ENCODE results near the gene ELFN1. TPM values are rescaled to one million over a fixed set of nuclear protein-coding genes. Genes with fewer than 3 reads are reported as not detected.
"Not testable (repeated sequence)": the region's sequence is repeated elsewhere in the genome, so short reads cannot be mapped to it uniquely, and the experiment has no call there.

Gene ELFN1
- total RNA-seq, 4 donors from 2014 or later, result 0.51 to 6.7 (median 3.6) TPM

- Histone ChIP-seq H3K4me1 (no peaks in the 10 kb centered on the region), H3K4me3 (no peak overlapping the region), H3K9me3 (no peaks in the 10 kb centered on the region), H3K36me3 (no peaks in the 10 kb centered on the region), H3K27me3 (no peaks in the 10 kb centered on the region), H3K27ac (no peak overlapping the region)
- TF ChIP-seq CTCF (IDR thresholded peaks at IDR 0.05) (no peak), POLR2A (IDR thresholded peaks at IDR 0.05) (no peak)
- DNase-seq, result no peak
- intact Hi-C loops (cut with DNase I; ENCODE audit: low total_unique reads), result no loop called here
Observed at GRCh38 chr7:1717903-1718676, 48.0 kb downstream of the ELFN1 start.

GRCh38 chr7:1718850-1719249, 48.8 kb downstream of the ELFN1 start:
- intact Hi-C loops (cut with DNase I; ENCODE audit: low total_unique reads); H3K27ac ChIP-seq; H3K4me3 ChIP-seq; H3K9me3 ChIP-seq; H3K4me1 ChIP-seq; H3K36me3 ChIP-seq; H3K27me3 ChIP-seq; DNase-seq: not testable (repeated sequence)

- intact Hi-C loops (cut with DNase I; ENCODE audit: low total_unique reads); H3K9me3 ChIP-seq; DNase-seq; H3K27ac ChIP-seq; H3K4me3 ChIP-seq; H3K36me3 ChIP-seq; H3K4me1 ChIP-seq; H3K27me3 ChIP-seq: not testable (repeated sequence)
Observed at GRCh38 chr7:1719256-1719655, 49.2 kb downstream of the ELFN1 start.

GRCh38 chr7:1719913-1720312, 49.8 kb downstream of the ELFN1 start:
- TF ChIP-seq CTCF (IDR thresholded peaks at IDR 0.05) (no peak), POLR2A (IDR thresholded peaks at IDR 0.05) (no peak)
- intact Hi-C loops (cut with DNase I; ENCODE audit: low total_unique reads), result no loop called here

GRCh38 chr7:1720326-1720725, 50.2 kb downstream of the ELFN1 start:
- intact Hi-C loops (cut with DNase I; ENCODE audit: low total_unique reads), result no loop called here
- Histone ChIP-seq H3K4me1 (no peaks in the 10 kb centered on the region), H3K36me3 (no peaks in the 10 kb centered on the region), H3K27me3 (no peaks in the 10 kb centered on the region), H3K9me3 (no peaks in the 10 kb centered on the region), H3K27ac (no peak overlapping the region), H3K4me3 (no peak overlapping the region)
- no peak for TF ChIP-seq CTCF (IDR thresholded peaks at IDR 0.05)
- TF ChIP-seq POLR2A (IDR thresholded peaks at IDR 0.05), result no peak
- no peak for DNase-seq

More at GRCh38 chr7:1719913-1720312, 49.8 kb downstream of the ELFN1 start:
- Histone ChIP-seq H3K36me3 (no peaks in the 10 kb centered on the region), H3K4me1 (no peaks in the 10 kb centered on the region), H3K27me3 (no peaks in the 10 kb centered on the region), H3K27ac (no peak overlapping the region), H3K4me3 (no peak overlapping the region), H3K9me3 (no peaks in the 10 kb centered on the region)
- no peak for DNase-seq

- no peaks in the 10 kb centered on the region for H3K9me3 ChIP-seq
Observed at GRCh38 chr7:1721047-1721690, 51.1 kb downstream of the ELFN1 start.

More at GRCh38 chr7:1721047-1721690, 51.1 kb downstream of the ELFN1 start:
- no peaks in the 10 kb centered on the region for H3K36me3 ChIP-seq
- DNase-seq, result no peak
- H3K4me1 ChIP-seq, result no peaks in the 10 kb centered on the region
- H3K27me3 ChIP-seq, result no peaks in the 10 kb centered on the region
- TF ChIP-seq CTCF (IDR thresholded peaks at IDR 0.05) (no peak), POLR2A (IDR thresholded peaks at IDR 0.05) (no peak)
- H3K4me3 ChIP-seq, result no peak overlapping the region
- H3K27ac ChIP-seq, result no peak overlapping the region
- intact Hi-C loops (cut with DNase I; ENCODE audit: low total_unique reads), result no loop called here

Data from uterus (tissue), 4 donors.